ENCODE data around the gene PDGFD. TPM values are rescaled to one million over a fixed set of nuclear protein-coding genes. Genes with fewer than 3 reads are reported as not detected.

PDGFD gene
- total RNA-seq, 1 donor from 2014 or later = 21.9 TPM

DNA sequence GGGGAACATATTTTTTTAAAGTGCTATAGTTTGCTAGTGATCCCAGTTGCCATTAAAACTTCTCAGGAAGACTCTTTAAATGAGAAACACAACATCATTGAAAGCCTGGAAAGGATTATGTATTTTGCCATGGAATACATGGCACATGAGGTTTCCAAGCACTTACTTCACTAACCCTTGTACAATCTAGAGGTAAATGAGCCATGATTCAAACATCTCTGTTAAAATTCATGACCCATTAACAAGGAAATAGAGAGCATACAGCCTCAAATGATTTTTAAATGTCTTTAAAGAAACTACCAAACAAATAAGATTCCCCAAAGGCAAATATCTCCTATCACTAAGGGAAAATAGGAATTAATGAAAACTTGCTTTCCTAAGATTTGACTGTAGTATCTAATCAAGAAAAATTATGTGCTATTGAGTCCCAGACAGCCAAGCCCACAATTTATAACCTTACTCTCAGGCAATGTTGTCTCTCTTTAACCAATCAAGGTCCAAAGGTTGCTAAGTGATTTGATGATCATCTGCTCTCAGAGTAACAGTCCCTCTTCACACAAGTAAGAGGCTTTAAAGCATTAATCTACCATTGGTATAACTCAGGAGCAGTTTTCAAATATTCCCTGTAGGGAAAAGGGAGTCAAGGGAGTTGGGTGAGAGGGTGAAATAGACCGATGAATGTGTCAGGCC lies 219.6 kb downstream of the PDGFD start:
- DNase-seq (ENCODE audit: extremely low spot score in 2 of 2) = no peak
- H3K9me3 ChIP-seq = no peaks in the 10 kb centered on the region
- TF ChIP-seq POLR2AphosphoS5 (IDR thresholded peaks at IDR 0.05; ENCODE audit: insufficient read depth in 1 of 2, low read depth in 1 of 2) (no peak), POLR2A (IDR thresholded peaks at IDR 0.05) (no peak), CTCF (IDR thresholded peaks at IDR 0.05) (no peak)
- no peak overlapping the region for H3K4me3 ChIP-seq
- H3K4me1 ChIP-seq = no peaks in the 10 kb centered on the region
- H3K27ac ChIP-seq = no peak overlapping the region
- no peaks in the 10 kb centered on the region for H3K27me3 ChIP-seq
- intact Hi-C loops (cut with DNase I) = no loop called here
- H3K36me3 ChIP-seq = no peaks in the 10 kb centered on the region

GRCh38 chr11:103942646-103943045 lies 221.3 kb downstream of the PDGFD start:
- Histone ChIP-seq H3K27ac (no peak overlapping the region), H3K27me3 (no peaks in the 10 kb centered on the region), H3K4me3 (no peak overlapping the region), H3K9me3 (no peaks in the 10 kb centered on the region), H3K36me3 (no peaks in the 10 kb centered on the region), H3K4me1 (no peaks in the 10 kb centered on the region)
- TF ChIP-seq POLR2AphosphoS5 (IDR thresholded peaks at IDR 0.05; ENCODE audit: insufficient read depth in 1 of 2, low read depth in 1 of 2) (no peak), CTCF (IDR thresholded peaks at IDR 0.05) (no peak), POLR2A (IDR thresholded peaks at IDR 0.05) (no peak)
- intact Hi-C loops (cut with DNase I) = no loop called here
- no peak for DNase-seq (ENCODE audit: extremely low spot score in 2 of 2)

DNA sequence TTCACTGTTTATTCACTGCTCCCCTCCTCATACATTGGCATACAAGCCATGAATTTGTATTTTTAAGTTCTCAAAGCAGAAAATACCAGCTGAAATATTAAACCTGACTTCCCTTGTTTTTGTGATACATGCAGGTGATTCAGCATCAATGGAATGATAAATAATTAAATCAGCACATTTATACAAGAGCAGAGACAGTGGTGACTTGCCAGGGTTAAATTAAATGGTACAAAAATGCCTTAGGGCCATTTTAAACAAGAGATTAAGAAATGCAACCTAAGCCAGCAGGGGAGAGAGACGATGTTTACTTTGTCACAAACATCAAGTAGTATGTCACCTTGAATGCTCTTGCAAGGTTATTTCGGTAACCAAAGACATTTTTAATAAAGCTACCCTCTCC lies 223.4 kb downstream of the PDGFD start:
- Histone ChIP-seq H3K4me1 (peaks cover 4% of the 10 kb centered on the region), H3K27ac (no peak overlapping the region), H3K4me3 (no peak overlapping the region), H3K9me3 (no peaks in the 10 kb centered on the region), H3K36me3 (no peaks in the 10 kb centered on the region), H3K27me3 (no peaks in the 10 kb centered on the region)
- TF ChIP-seq POLR2A (IDR thresholded peaks at IDR 0.05) = no peak
- TF ChIP-seq POLR2AphosphoS5 (IDR thresholded peaks at IDR 0.05; ENCODE audit: insufficient read depth in 1 of 2, low read depth in 1 of 2) = no peak
- no peak for TF ChIP-seq CTCF (IDR thresholded peaks at IDR 0.05)
- no peak for DNase-seq (ENCODE audit: extremely low spot score in 2 of 2)
- intact Hi-C loops (cut with DNase I) = no loop called here

GRCh38 chr11:103939694-103940093 lies 224.3 kb downstream of the PDGFD start:
- H3K36me3 ChIP-seq = no peaks in the 10 kb centered on the region
- intact Hi-C loops (cut with DNase I) = no loop called here
- H3K4me3 ChIP-seq = no peak overlapping the region
- H3K9me3 ChIP-seq = no peaks in the 10 kb centered on the region
- TF ChIP-seq CTCF (IDR thresholded peaks at IDR 0.05) (no peak), POLR2AphosphoS5 (IDR thresholded peaks at IDR 0.05; ENCODE audit: insufficient read depth in 1 of 2, low read depth in 1 of 2) (no peak), POLR2A (IDR thresholded peaks at IDR 0.05) (no peak)
- H3K27ac ChIP-seq = no peak overlapping the region
- H3K4me1 ChIP-seq = peaks cover 4% of the 10 kb centered on the region
- no peak for DNase-seq (ENCODE audit: extremely low spot score in 2 of 2)
- no peaks in the 10 kb centered on the region for H3K27me3 ChIP-seq

- no peak overlapping the region for H3K27ac ChIP-seq
- H3K4me1 ChIP-seq = peaks cover 4% of the 10 kb centered on the region
- DNase-seq (ENCODE audit: extremely low spot score in 2 of 2) = no peak
- H3K36me3 ChIP-seq = no peaks in the 10 kb centered on the region
- intact Hi-C loops (cut with DNase I) = no loop called here
- H3K27me3 ChIP-seq = no peaks in the 10 kb centered on the region
- TF ChIP-seq CTCF (IDR thresholded peaks at IDR 0.05) = no peak
- H3K4me3 ChIP-seq = no peak overlapping the region
- no peaks in the 10 kb centered on the region for H3K9me3 ChIP-seq
Observed at GRCh38 chr11:103936059-103936458, 227.9 kb downstream of the PDGFD start.
